ENCODE measurements around the gene EZH1.

Gene EZH1

DNA sequence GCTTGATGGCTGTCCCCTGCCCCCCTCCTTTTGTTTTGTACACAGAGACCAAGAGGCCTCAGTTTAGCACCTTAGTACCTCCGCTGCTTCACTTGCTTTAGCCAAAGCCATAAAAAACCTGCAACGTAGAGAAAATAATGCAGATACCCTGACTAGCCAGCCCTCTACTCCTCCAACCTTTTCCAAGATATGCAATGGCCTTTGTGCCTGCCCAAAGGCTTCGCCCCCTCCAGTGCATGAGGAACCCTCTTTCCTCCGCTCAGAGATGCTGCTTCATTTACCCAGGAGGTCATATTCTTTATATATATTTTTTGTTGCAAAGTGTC, 45.5 kb downstream of the EZH1 start:
- TF ChIP-seq L3MBTL2 (conservative IDR thresholded peaks at IDR 0.05), result no peak
- no peak for TF ChIP-seq LEF1 (IDR thresholded peaks at IDR 0.05; ENCODE audit: borderline replicate concordance)
- TF ChIP-seq SP1 (IDR thresholded peaks at IDR 0.05), result no peak
- TF ChIP-seq TARDBP (IDR thresholded peaks at IDR 0.05), result no peak
- no peak for TF ChIP-seq PKNOX1 (IDR thresholded peaks at IDR 0.05)
- TF ChIP-seq FOXA1 (IDR thresholded peaks at IDR 0.05), result no peak
- no peak for TF ChIP-seq ZNF384 (IDR thresholded peaks at IDR 0.05)
- TF ChIP-seq FOXM1 (IDR thresholded peaks at IDR 0.05; ENCODE audit: borderline replicate concordance), result no peak
- no peak for TF ChIP-seq HDGF (IDR thresholded peaks at IDR 0.05; ENCODE audit: borderline replicate concordance)
- no peak for TF ChIP-seq FOXK2 (IDR thresholded peaks at IDR 0.05)
- TF ChIP-seq NFRKB (IDR thresholded peaks at IDR 0.05), result no peak
- no peak for TF ChIP-seq CTBP1 (IDR thresholded peaks at IDR 0.05; ENCODE audit: borderline replicate concordance)
- no peak for TF ChIP-seq ARNT (IDR thresholded peaks at IDR 0.05)
- TF ChIP-seq ELF4 (IDR thresholded peaks at IDR 0.05), result no peak
- no peak for TF ChIP-seq BHLHE40 (IDR thresholded peaks at IDR 0.05; ENCODE audit: borderline replicate concordance)
- TF ChIP-seq SUZ12 (IDR thresholded peaks at IDR 0.05), result no peak
- no peak for DNase-seq (ENCODE audit: extremely low spot score)
- ChIA-PET POLR2A (interaction anchor here (2.5 kb wide), 1 partner anchor 21 kb away, joined by 7 read pairs; no protein-coding TSS in a partner anchor), CTCF (no interaction called here)

DNA sequence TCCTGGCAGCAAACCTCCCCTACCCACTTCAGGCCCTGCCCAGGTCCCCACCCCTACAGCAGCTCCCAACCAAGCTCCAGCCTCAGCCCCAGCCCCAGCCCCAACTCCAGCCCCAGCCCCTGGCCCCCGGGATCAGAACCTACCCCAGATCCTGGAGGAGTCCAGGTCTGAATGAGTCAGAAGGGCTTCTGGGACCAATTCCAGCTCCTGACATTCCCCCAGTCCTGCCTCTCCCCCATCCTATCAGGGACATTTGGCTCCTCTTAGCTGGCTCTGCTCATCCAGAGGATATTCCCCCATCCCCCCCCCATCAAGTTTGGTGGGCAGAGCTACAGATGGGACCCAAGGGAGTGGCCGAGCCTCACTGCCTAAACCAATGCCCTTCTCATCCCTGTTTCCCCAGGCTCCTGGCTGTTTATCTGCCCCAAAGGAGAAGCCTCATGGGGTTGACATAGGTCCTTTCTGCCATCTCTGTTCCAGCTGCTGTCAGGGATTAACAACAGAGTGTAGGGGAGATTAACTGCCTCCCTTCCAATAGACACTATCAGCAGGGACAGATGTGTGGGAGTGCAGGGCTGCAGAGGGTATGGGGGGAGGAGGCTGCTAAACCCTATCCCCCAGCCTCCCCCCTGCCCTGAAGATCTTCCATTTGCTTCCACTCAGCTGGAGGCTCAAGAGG, 46.0 kb downstream of the EZH1 start:
- ChIA-PET POLR2A (interaction anchor here (2.0 to 2.5 kb wide), 2 partner anchors 20 to 121 kb away, joined by 6 to 7 read pairs; no protein-coding TSS in a partner anchor), CTCF (no interaction called here)
- no peak for DNase-seq (ENCODE audit: extremely low spot score)
- TF ChIP-seq CTBP1 (IDR thresholded peaks at IDR 0.05; ENCODE audit: borderline replicate concordance), result no peak
- no peak for TF ChIP-seq HDGF (IDR thresholded peaks at IDR 0.05; ENCODE audit: borderline replicate concordance)
- TF ChIP-seq ZNF384 (IDR thresholded peaks at IDR 0.05), result no peak
- TF ChIP-seq ELF4 (IDR thresholded peaks at IDR 0.05), result no peak
- TF ChIP-seq LEF1 (IDR thresholded peaks at IDR 0.05; ENCODE audit: borderline replicate concordance), result no peak
- no peak for TF ChIP-seq SUZ12 (IDR thresholded peaks at IDR 0.05)
- TF ChIP-seq FOXM1 (IDR thresholded peaks at IDR 0.05; ENCODE audit: borderline replicate concordance), result no peak
- TF ChIP-seq ARNT (IDR thresholded peaks at IDR 0.05), result no peak
- no peak for TF ChIP-seq FOXK2 (IDR thresholded peaks at IDR 0.05)
- no peak for TF ChIP-seq NFRKB (IDR thresholded peaks at IDR 0.05)
- no peak for TF ChIP-seq TARDBP (IDR thresholded peaks at IDR 0.05)
- no peak for TF ChIP-seq BHLHE40 (IDR thresholded peaks at IDR 0.05; ENCODE audit: borderline replicate concordance)
- TF ChIP-seq FOXA1 (IDR thresholded peaks at IDR 0.05), result no peak
- no peak for TF ChIP-seq SP1 (IDR thresholded peaks at IDR 0.05)
- TF ChIP-seq L3MBTL2 (conservative IDR thresholded peaks at IDR 0.05), result no peak
- no peak for TF ChIP-seq PKNOX1 (IDR thresholded peaks at IDR 0.05)

GRCh38 chr17:42697108-42697811, 47.6 kb downstream of the EZH1 start:
- TF ChIP-seq CTBP1 (IDR thresholded peaks at IDR 0.05; ENCODE audit: borderline replicate concordance), result no peak
- no peak for TF ChIP-seq LEF1 (IDR thresholded peaks at IDR 0.05; ENCODE audit: borderline replicate concordance)
- no peak for TF ChIP-seq BHLHE40 (IDR thresholded peaks at IDR 0.05; ENCODE audit: borderline replicate concordance)
- no peak for TF ChIP-seq SP1 (IDR thresholded peaks at IDR 0.05)
- CTCF ChIA-PET, result interaction anchor here (0.6 kb wide), 1 partner anchor 119 kb away, joined by 4 read pairs; no protein-coding TSS in a partner anchor
- POLR2A ChIA-PET, result interaction anchor here (1.7 to 2.0 kb wide), 2 partner anchors 18 to 119 kb away, joined by 6 read pairs; no protein-coding TSS in a partner anchor
- no peak for DNase-seq (ENCODE audit: extremely low spot score)

DNA sequence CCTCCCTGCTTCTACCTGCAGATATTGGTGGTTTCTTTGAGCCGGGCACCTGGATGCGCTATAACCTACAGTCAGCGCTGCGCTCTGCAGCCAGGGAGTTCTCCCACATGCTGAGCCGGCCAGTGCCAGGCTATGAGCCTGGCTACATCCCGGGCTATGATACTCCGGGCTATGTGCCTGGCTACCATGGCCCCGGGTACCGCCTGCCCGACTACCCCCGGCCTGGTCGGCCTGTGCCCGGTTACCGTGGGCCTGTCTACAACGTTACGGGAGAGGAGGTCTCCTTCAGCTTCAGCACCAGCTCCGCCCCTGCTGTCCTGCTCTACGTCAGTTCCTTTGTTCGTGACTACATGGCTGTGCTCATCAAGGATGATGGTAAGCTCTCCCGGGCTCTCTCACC, 49.3 kb downstream of the EZH1 start:
- no peak for TF ChIP-seq ZNF384 (IDR thresholded peaks at IDR 0.05)
- TF ChIP-seq FOXM1 (IDR thresholded peaks at IDR 0.05; ENCODE audit: borderline replicate concordance), result no peak
- POLR2A ChIA-PET, result interaction anchor here (1.7 kb wide), 1 partner anchor 17 kb away, joined by 6 read pairs; no protein-coding TSS in a partner anchor
- CTCF ChIA-PET, result no interaction called here
- no peak for DNase-seq (ENCODE audit: extremely low spot score)

- ChIA-PET POLR2A (no interaction called here), CTCF (no interaction called here)
- DNase-seq (ENCODE audit: extremely low spot score), result no peak
- TF ChIP-seq FOXM1 (IDR thresholded peaks at IDR 0.05; ENCODE audit: borderline replicate concordance) (no peak), TARDBP (IDR thresholded peaks at IDR 0.05) (no peak), FOXA1 (IDR thresholded peaks at IDR 0.05) (no peak), FOXK2 (IDR thresholded peaks at IDR 0.05) (no peak), BHLHE40 (IDR thresholded peaks at IDR 0.05; ENCODE audit: borderline replicate concordance) (no peak), ARNT (IDR thresholded peaks at IDR 0.05) (no peak), L3MBTL2 (conservative IDR thresholded peaks at IDR 0.05) (no peak), ELF4 (IDR thresholded peaks at IDR 0.05) (no peak), PKNOX1 (IDR thresholded peaks at IDR 0.05) (no peak), SUZ12 (IDR thresholded peaks at IDR 0.05) (no peak), LEF1 (IDR thresholded peaks at IDR 0.05; ENCODE audit: borderline replicate concordance) (no peak)
Measured at GRCh38 chr17:42694524-42694923, 50.3 kb downstream of the EZH1 start.

- TF ChIP-seq HDGF (IDR thresholded peaks at IDR 0.05; ENCODE audit: borderline replicate concordance) (no peak), SP1 (IDR thresholded peaks at IDR 0.05) (no peak), ZNF384 (IDR thresholded peaks at IDR 0.05) (no peak), L3MBTL2 (conservative IDR thresholded peaks at IDR 0.05) (no peak)
- POLR2A ChIA-PET, result interaction anchor here (1.4 to 1.8 kb wide), 2 partner anchors 12 to 16 kb away, joined by 4 to 8 read pairs; no protein-coding TSS in a partner anchor
- CTCF ChIA-PET, result interaction anchor here (0.7 to 1.3 kb wide), 2 partner anchors 12 to 114 kb away, joined by 3 to 4 read pairs; no protein-coding TSS in a partner anchor
- DNase-seq (ENCODE audit: extremely low spot score), result no peak
Measured at GRCh38 chr17:42692489-42692888, 52.4 kb downstream of the EZH1 start.

Measured in HEK293T (cell line).